HEK293T (cell line): ENCODE data around the gene CAMK2B.
A peak's percentile ranks its signal among the peaks of the same experiment; 100 is the strongest.

Source experiments
- CTCF ChIA-PET: fragments of 350-600 bp; formaldehyde crosslinking; extraction: SDS; loops from one replicate; lab custom pipeline; 2021; ENCODE audit warnings: antibody characterized with exemption, inconsistent platforms; lab: Yijun Ruan, JAX
- POLR2A ChIA-PET: fragments of 350-600 bp; formaldehyde crosslinking; extraction: SDS; loops from one replicate; lab custom pipeline; 2020; ENCODE audit warnings: antibody characterized with exemption, inconsistent platforms; lab: Yijun Ruan, JAX
- DNase-seq: peaks from one replicate; pipeline ENCODE4 v3.0.0; 2012; ENCODE audit warnings: mixed read lengths; ENCODE audit errors: extremely low spot score
- ARNT ChIP-seq: fragments of 450-650 bp; IDR thresholded peaks from 2 replicates; pipeline ENCODE4 v1.6.1; 2017; ENCODE audit warnings: mild to moderate bottlenecking
- BHLHE40 ChIP-seq: fragments of 450-650 bp; IDR thresholded peaks from 2 replicates; pipeline ENCODE4 v1.6.1; 2016; ENCODE audit warnings: mild to moderate bottlenecking, moderate library complexity, borderline replicate concordance
- CTBP1 ChIP-seq: fragments of 450-650 bp; IDR thresholded peaks from 2 replicates; pipeline ENCODE4 v1.6.1; 2016; ENCODE audit warnings: borderline replicate concordance
- ELF4 ChIP-seq: fragments of 450-650 bp; IDR thresholded peaks from 2 replicates; pipeline ENCODE4 v1.6.1; 2017; ENCODE audit warnings: antibody characterized with exemption
- FOXA1 ChIP-seq: fragments of 450-650 bp; IDR thresholded peaks from 2 replicates; pipeline ENCODE4 v1.6.1; 2016; ENCODE audit warnings: mild to moderate bottlenecking
- FOXK2 ChIP-seq: fragments of 450-650 bp; IDR thresholded peaks from 2 replicates; pipeline ENCODE4 v1.6.1; 2016; ENCODE audit warnings: mild to moderate bottlenecking
- FOXM1 ChIP-seq: fragments of 450-650 bp; IDR thresholded peaks from 2 replicates; pipeline ENCODE4 v1.6.1; 2017; ENCODE audit warnings: mild to moderate bottlenecking, borderline replicate concordance
- HDGF ChIP-seq: fragments of 450-650 bp; IDR thresholded peaks from 2 replicates; pipeline ENCODE4 v1.6.1; 2017; ENCODE audit warnings: antibody characterized with exemption, borderline replicate concordance
- L3MBTL2 ChIP-seq: fragments of 450-650 bp; conservative IDR thresholded peaks from 2 replicates; pipeline ENCODE4 v1.6.1; 2016; ENCODE audit warnings: mild to moderate bottlenecking
- LEF1 ChIP-seq: fragments of 450-650 bp; IDR thresholded peaks from 2 replicates; pipeline ENCODE4 v1.6.1; 2017; ENCODE audit warnings: mild to moderate bottlenecking, borderline replicate concordance
- NFRKB ChIP-seq: fragments of 450-650 bp; IDR thresholded peaks from 2 replicates; pipeline ENCODE4 v1.6.1; 2016; ENCODE audit warnings: mild to moderate bottlenecking, moderate library complexity
- PKNOX1 ChIP-seq: fragments of 450-650 bp; IDR thresholded peaks from 2 replicates; pipeline ENCODE4 v1.6.1; 2016
- SP1 ChIP-seq: fragments of 450-650 bp; IDR thresholded peaks from 2 replicates; pipeline ENCODE4 v1.6.1; 2017
- SUZ12 ChIP-seq: fragments of 450-650 bp; IDR thresholded peaks from 2 replicates; pipeline ENCODE4 v1.6.1; 2016; ENCODE audit warnings: mild to moderate bottlenecking
- TARDBP ChIP-seq: fragments of 450-650 bp; IDR thresholded peaks from 2 replicates; pipeline ENCODE4 v1.6.1; 2016
- ZNF384 ChIP-seq: fragments of 450-650 bp; IDR thresholded peaks from 2 replicates; pipeline ENCODE4 v1.6.1; 2016

The CAMK2B gene

GRCh38 chr7:44251269-44251668, 74.1 kb downstream of the CAMK2B start:
- DNase-seq, result no peak
- POLR2A ChIA-PET, result interaction anchor here (1.3 kb wide), 1 partner anchor 323 kb away, joined by 3 read pairs; the partner anchor contains the start of gene DDX56
- CTCF ChIA-PET, result interaction anchor here (1.4 kb wide), 1 partner anchor 10 kb away, joined by 4 read pairs; no protein-coding TSS in a partner anchor
- TF ChIP-seq SP1 (no peak), FOXA1 (no peak), ZNF384 (no peak)

- POLR2A ChIA-PET, result interaction anchor here (1.3 kb wide), 1 partner anchor 324 kb away, joined by 3 read pairs; the partner anchor contains the start of gene DDX56
- TF ChIP-seq HDGF, result no peak
- TF ChIP-seq SP1, result no peak
- no peak for TF ChIP-seq CTBP1
- no peak for TF ChIP-seq ZNF384
- TF ChIP-seq FOXK2, result no peak
- no peak for TF ChIP-seq NFRKB
- TF ChIP-seq SUZ12, result no peak
- TF ChIP-seq BHLHE40, result no peak
- no peak for TF ChIP-seq ARNT
- TF ChIP-seq PKNOX1, result no peak
- no peak for TF ChIP-seq LEF1
- TF ChIP-seq FOXA1, result no peak
- DNase-seq, result no peak
- CTCF ChIA-PET, result no interaction called here
These were observed 75.7 kb downstream of the CAMK2B start for GRCh38 chr7:44249639-44250234.

GRCh38 chr7:44247868-44248651, 77.3 kb downstream of the CAMK2B start:
- TF ChIP-seq NFRKB, result no peak
- TF ChIP-seq LEF1, result no peak
- no peak for TF ChIP-seq FOXK2
- no peak for TF ChIP-seq ZNF384
- TF ChIP-seq CTBP1, result no peak
- TF ChIP-seq FOXA1, result no peak
- no peak for TF ChIP-seq L3MBTL2
- no peak for TF ChIP-seq SUZ12
- no peak for TF ChIP-seq HDGF
- no peak for TF ChIP-seq FOXM1
- TF ChIP-seq ARNT, result no peak
- TF ChIP-seq TARDBP, result no peak
- TF ChIP-seq BHLHE40, result no peak
- TF ChIP-seq ELF4, result no peak
- no peak for TF ChIP-seq PKNOX1
- ChIA-PET POLR2A (no interaction called here), CTCF (no interaction called here)
- DNase-seq, result no peak

DNA sequence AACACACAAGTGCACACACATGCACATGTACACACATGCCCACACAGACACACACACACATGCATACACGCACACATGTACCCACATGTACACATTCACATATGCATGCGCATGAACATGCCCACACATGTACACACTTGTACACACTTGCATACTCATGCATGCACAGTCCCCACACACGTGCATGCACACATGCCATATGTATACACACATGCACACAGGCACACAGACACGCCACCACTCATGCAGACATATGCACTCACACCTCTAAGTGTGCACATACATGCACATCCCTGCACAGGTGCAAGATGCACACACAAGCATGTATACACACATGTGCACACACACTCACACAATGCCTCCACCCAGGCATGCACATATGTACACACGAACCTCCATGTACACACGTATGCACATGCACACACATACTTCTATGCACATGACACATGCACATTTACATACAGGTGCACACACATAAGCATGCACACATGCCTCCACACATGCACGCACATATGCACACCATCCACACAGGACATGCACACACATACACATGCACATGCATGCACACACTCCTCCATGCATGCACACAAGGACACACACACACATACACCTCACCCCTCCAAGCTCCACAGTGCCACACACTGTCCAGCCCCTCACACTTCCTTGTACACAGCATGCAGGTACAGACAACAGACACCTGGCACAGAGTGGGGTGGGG, 78.8 kb downstream of the CAMK2B start:
- no peak for DNase-seq
- ChIA-PET POLR2A (no interaction called here), CTCF (no interaction called here)
- TF ChIP-seq FOXM1 (no peak), ELF4 (no peak), NFRKB (no peak), HDGF (no peak), BHLHE40 (no peak)

- DNase-seq, result peak; percentile 47
- CTCF ChIA-PET, result interaction anchor here (1.0 kb wide), 1 partner anchor 23 kb away, joined by 3 read pairs; no protein-coding TSS in a partner anchor
These were observed 81.1 kb downstream of the CAMK2B start for GRCh38 chr7:44244282-44244681.

GRCh38 chr7:44242091-44242490, 83.3 kb downstream of the CAMK2B start:
- ChIA-PET POLR2A (interaction anchor here (1.2 kb wide), 1 partner anchor 332 kb away, joined by 3 read pairs; the partner anchor contains the start of gene DDX56), CTCF (no interaction called here)
- no peak for DNase-seq
- TF ChIP-seq TARDBP, result no peak
- TF ChIP-seq BHLHE40, result no peak
- no peak for TF ChIP-seq FOXK2
- TF ChIP-seq SP1, result no peak
- TF ChIP-seq L3MBTL2, result no peak
- no peak for TF ChIP-seq PKNOX1
- TF ChIP-seq SUZ12, result no peak
- TF ChIP-seq LEF1, result no peak
- no peak for TF ChIP-seq FOXA1
- TF ChIP-seq CTBP1, result no peak
- no peak for TF ChIP-seq ELF4
- TF ChIP-seq ARNT, result no peak
- TF ChIP-seq FOXM1, result no peak

More at GRCh38 chr7:44244282-44244681, 81.1 kb downstream of the CAMK2B start:
- POLR2A ChIA-PET, result no interaction called here
- TF ChIP-seq FOXK2, result no peak
